Osteocyte (in vitro differentiated cells): ENCODE data around the gene TBXAS1. TPM values are rescaled to one million over a fixed set of nuclear protein-coding genes. Genes with fewer than 3 reads are reported as not detected.
A peak's percentile ranks its signal among the peaks of the same experiment; 100 is the strongest.

Experiments
- DNase-seq: peaks from one replicate; pipeline ENCODE4 v3.0.0; 2021; ENCODE audit warnings: mixed read lengths; ENCODE audit not compliant: unreplicated experiment; ENCODE audit errors: extremely low spot score
- H3K27ac Mint-ChIP-seq: one replicate; pipeline ENCODE4 v1.8.0; 2021; ENCODE audit warnings: mild to moderate bottlenecking, mixed read lengths; ENCODE audit not compliant: unreplicated experiment
- H3K27me3 Mint-ChIP-seq: one replicate; pipeline ENCODE4 v1.8.0; 2021; ENCODE audit warnings: mixed read lengths; ENCODE audit not compliant: unreplicated experiment
- H3K36me3 Mint-ChIP-seq: one replicate; pipeline ENCODE4 v1.8.0; 2021; ENCODE audit warnings: mixed read lengths; ENCODE audit not compliant: unreplicated experiment
- H3K4me1 Mint-ChIP-seq: one replicate; pipeline ENCODE4 v1.8.0; 2021; ENCODE audit warnings: mixed read lengths; ENCODE audit not compliant: unreplicated experiment
- H3K4me3 Mint-ChIP-seq: one replicate; pipeline ENCODE4 v1.8.0; 2021; ENCODE audit warnings: mild to moderate bottlenecking, moderate library complexity, mixed read lengths; ENCODE audit not compliant: unreplicated experiment
- H3K9me3 Mint-ChIP-seq: one replicate; pipeline ENCODE4 v1.8.0; 2021; ENCODE audit warnings: mixed read lengths; ENCODE audit not compliant: unreplicated experiment
- total RNA-seq: library from RNA; stranded (reverse); gene quantifications from 2 replicates; pipeline ENCODE4 v1.2.1, GENCODE V29; 2021
- TF ChIP-seq, protein P1 (sequence below): fragments of 200-600 bp; sonication (generic); IDR thresholded peaks from 2 replicates; pipeline ENCODE4 v1.5.0; 2021; ENCODE audit warnings: antibody characterized with exemption, mild to moderate bottlenecking, moderate library complexity

The TBXAS1 gene
- total RNA-seq, 1 donor from 2014 or later: 3.5 TPM

DNA sequence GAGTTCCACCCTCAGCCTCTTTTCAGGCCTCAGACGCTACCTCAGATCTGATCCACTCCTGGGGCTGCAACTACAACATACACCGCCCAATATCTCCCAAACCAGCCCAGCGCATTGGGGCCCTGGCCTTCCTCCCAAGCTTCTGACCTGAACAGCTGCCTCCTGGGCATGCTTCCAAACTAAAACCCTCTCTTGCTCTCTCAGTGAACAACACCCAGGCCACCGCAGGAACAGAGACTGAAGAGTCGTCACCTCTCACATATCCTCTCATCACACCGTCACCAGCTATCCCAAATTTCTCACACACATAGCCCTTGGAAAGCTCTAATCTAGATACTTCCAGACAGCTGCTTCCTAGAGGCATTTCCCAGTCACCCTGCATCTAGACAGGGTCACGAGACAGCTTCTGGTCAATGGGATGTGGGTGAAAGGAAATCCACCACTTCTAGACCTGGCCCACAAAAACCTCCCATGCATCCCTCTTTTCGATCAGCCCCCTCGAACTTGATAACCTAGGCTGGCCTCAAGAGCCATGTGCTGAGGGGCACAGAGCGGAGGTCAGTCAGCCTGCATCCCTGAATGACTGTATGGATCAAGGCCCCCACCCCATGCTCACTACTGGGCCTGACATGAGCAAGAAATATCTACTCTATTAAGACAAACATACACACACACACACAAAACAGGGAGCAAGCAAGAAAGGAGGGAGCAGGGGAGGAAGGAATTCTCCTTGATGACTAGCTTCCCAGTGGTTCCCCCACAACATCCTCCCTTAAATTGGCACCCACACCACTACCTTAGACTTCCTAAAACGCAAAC, 231.9 kb downstream of the TBXAS1 start:
- Mint-ChIP-seq H3K27ac (peak overlapping the region; percentile 59), H3K4me3 (peak overlapping the region; percentile 83), H3K27me3 (no peaks in the 10 kb centered on the region), H3K36me3 (peaks cover 12% of the 10 kb centered on the region), H3K4me1 (peaks cover 32% of the 10 kb centered on the region), H3K9me3 (peaks cover under 1% of the 10 kb centered on the region)
- TF ChIP-seq, protein P1, sequence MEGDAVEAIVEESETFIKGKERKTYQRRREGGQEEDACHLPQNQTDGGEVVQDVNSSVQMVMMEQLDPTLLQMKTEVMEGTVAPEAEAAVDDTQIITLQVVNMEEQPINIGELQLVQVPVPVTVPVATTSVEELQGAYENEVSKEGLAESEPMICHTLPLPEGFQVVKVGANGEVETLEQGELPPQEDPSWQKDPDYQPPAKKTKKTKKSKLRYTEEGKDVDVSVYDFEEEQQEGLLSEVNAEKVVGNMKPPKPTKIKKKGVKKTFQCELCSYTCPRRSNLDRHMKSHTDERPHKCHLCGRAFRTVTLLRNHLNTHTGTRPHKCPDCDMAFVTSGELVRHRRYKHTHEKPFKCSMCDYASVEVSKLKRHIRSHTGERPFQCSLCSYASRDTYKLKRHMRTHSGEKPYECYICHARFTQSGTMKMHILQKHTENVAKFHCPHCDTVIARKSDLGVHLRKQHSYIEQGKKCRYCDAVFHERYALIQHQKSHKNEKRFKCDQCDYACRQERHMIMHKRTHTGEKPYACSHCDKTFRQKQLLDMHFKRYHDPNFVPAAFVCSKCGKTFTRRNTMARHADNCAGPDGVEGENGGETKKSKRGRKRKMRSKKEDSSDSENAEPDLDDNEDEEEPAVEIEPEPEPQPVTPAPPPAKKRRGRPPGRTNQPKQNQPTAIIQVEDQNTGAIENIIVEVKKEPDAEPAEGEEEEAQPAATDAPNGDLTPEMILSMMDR: no peak
- peak; percentile 63 for DNase-seq

DNA sequence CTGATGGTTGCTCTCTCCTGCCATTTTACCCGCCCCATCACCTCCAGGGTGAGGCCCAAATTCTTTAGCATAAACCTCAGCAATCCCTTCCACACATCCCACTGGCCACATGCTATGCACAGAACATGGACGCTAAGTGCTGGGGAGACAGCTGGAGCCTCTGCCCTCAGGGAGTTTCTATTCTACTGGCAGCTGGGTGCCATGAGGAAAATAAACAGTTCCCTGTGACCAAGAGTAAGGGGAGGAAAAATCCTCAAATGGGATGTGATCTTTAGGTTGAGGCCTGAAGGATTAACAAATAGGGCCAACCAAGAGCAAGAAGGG, 232.5 kb downstream of the TBXAS1 start:
- Mint-ChIP-seq H3K9me3 (peaks cover 6% of the 10 kb centered on the region), H3K4me1 (peaks cover 32% of the 10 kb centered on the region), H3K36me3 (peaks cover 10% of the 10 kb centered on the region), H3K4me3 (peak overlapping the region; percentile 83), H3K27me3 (no peaks in the 10 kb centered on the region), H3K27ac (peak overlapping the region; percentile 59)
- peak; percentile 63 for DNase-seq
- TF ChIP-seq, protein P1: no peak

DNA sequence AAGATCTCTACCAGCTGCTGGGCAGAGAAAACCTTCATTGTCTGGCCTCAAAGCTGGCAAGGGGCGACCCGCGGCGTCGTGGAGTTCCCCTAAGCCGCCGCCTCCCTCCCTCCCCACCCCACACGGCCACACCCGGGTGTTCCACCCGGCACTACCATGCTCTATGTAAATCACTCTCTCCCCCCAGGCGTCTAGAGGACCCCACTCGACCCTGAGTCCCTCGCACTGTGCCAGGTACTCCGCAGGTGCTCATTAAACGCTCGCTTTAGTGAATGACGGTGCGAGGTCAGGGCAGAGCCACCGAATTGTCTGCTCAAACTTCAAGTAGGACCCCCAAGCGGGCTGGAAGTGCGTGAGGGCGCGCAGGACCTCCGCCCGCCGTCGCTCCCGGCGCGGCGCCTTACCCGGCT, 233.1 kb downstream of the TBXAS1 start:
- H3K27ac Mint-ChIP-seq: peak overlapping the region; percentile 59
- DNase-seq: peak; percentile 76
- H3K4me3 Mint-ChIP-seq: peak overlapping the region; percentile 83
- TF ChIP-seq, protein P1: no peak
- H3K27me3 Mint-ChIP-seq: no peaks in the 10 kb centered on the region
- H3K9me3 Mint-ChIP-seq: peaks cover 12% of the 10 kb centered on the region
- peaks cover 10% of the 10 kb centered on the region for H3K36me3 Mint-ChIP-seq
- peaks cover 32% of the 10 kb centered on the region for H3K4me1 Mint-ChIP-seq

DNA sequence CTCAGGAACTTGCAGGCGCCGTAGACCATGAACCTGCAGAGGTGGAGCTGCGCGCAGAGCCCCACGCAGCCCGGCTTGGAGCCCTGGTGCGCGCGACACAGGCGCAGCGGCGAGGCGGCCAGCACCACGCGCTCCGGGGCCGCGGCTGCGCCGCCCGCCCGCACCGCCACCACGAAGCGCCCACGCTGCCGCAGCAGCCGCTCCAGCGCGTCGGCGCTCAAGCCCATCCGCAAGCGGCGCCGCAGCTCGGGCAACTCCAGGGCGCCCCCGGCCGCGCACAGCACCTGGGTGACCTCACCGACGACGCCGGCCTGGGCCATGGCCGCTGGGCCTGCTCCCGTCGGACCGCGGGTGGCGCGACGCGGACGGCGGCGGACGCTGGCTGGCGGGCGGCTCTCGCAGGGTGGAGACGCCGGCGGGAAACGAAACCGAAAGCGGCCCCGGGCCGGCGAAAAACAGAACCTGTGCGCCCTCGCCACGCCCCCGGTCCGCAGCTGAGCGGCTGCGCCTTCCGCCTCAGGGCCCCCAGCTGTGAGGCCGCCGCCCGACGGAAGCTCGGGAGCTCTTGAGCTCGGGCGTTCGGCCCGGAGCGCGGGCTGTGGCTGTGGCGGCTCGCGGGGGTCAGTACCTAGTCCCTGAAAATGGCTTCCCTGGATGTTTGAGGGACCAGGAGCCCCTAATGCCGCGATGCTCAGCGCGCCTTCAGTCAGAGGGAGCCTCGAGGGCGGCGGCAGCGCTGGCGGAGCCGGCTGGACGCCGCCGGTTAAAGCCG, 233.7 kb downstream of the TBXAS1 start, which contains the start of gene PARP12:
TSS of gene PARP12 (minus strand) at position 424 of the 772 bp plus-strand sequence. CDS start at position 320, 104 bp downstream.
- DNase-seq: peak; percentile 95
- Mint-ChIP-seq H3K4me3 (peak within 1 kb of the TSS; percentile 83), H3K27me3 (no peaks in the 10 kb centered on the region), H3K4me1 (peaks cover 32% of the 10 kb centered on the region), H3K27ac (peak within 1 kb of the TSS; percentile 77), H3K9me3 (peaks cover 15% of the 10 kb centered on the region), H3K36me3 (peaks cover 10% of the 10 kb centered on the region)
- TF ChIP-seq, protein P1: no peak

DNA sequence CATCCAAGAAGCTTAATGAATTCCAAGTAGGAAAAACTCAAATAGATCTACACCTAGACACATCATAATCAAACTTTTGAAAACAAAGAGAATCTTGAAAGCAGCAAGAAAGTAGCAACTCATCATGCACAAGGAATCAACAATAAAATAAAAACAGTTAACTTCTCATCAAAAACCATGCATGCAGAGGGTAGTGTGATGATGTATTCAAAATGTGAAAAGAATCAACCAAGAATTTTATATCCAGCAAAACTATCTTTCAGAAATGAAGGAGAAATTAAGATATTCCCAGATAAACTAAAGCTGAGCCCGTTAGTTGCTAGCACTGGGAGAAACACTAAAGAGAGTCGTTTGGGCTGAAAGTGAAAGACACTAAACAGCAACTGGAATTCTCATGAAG, 238.0 kb downstream of the TBXAS1 start:
- Mint-ChIP-seq H3K4me1 (peaks cover 3% of the 10 kb centered on the region), H3K27me3 (peaks cover 5% of the 10 kb centered on the region), H3K27ac (no peak overlapping the region), H3K9me3 (peaks cover 30% of the 10 kb centered on the region), H3K36me3 (peaks cover 12% of the 10 kb centered on the region), H3K4me3 (no peak overlapping the region)
- DNase-seq: no peak
- TF ChIP-seq, protein P1: no peak
